Lung (tissue), 16 donors: ENCODE data around the gene IGFBP3. TPM values are rescaled to one million over a fixed set of nuclear protein-coding genes. Genes with fewer than 3 reads are reported as not detected.

ENCODE experiments used
- ATAC-seq: fragments of 200-7000 bp; cut with Tn5 transposase; one replicate; pipeline ENCODE4 v1.9.1; 2020; ENCODE audit warnings: moderate number of reproducible peaks; ENCODE audit not compliant: insufficient read depth, low FRiP score
- DNase-seq, 3 donors: peaks; one replicate each; pipeline ENCODE4 v3.0.0-alpha.2; 2013 to 2017
- H3K27ac ChIP-seq, 2 donors: one replicate each; pipeline ENCODE4 v1.5.1; 2013; ENCODE audit warnings: mild to moderate bottlenecking in 2 of 2, moderate library complexity in 2 of 2, control low read depth in 1 of 2, inconsistent platforms in 1 of 2, low read depth in 1 of 2, low read length in 1 of 2
- H3K27me3 ChIP-seq, 3 donors: one replicate each; pipeline ENCODE4 v1.5.1; 2013; ENCODE audit warnings: low read length in 2 of 3; ENCODE audit not compliant: control insufficient read depth in 3 of 3, insufficient read depth in 3 of 3
- H3K36me3 ChIP-seq, 4 donors: one replicate each; pipeline ENCODE4 v1.5.1; 2013; ENCODE audit warnings: low read length in 4 of 4, mild to moderate bottlenecking in 1 of 4, moderate library complexity in 1 of 4; ENCODE audit not compliant: control insufficient read depth in 4 of 4, insufficient read depth in 4 of 4
- H3K4me1 ChIP-seq, 5 donors: one replicate each; pipeline ENCODE4 v1.5.1; 2013; ENCODE audit warnings: low read length in 5 of 5, mild to moderate bottlenecking in 2 of 5, moderate library complexity in 1 of 5; ENCODE audit not compliant: control insufficient read depth in 5 of 5, insufficient read depth in 5 of 5
- H3K4me3 ChIP-seq: one replicate; pipeline ENCODE4 v1.5.1; 2013; ENCODE audit warnings: mild to moderate bottlenecking, control low read depth, moderate library complexity
- H3K9ac ChIP-seq, 2 donors: one replicate each; pipeline ENCODE4 v1.5.1; 2013; ENCODE audit warnings: low read length in 2 of 2, control low read depth in 1 of 2; ENCODE audit not compliant: insufficient read depth in 1 of 2
- H3K9me3 ChIP-seq, 4 donors: one replicate each; pipeline ENCODE4 v1.5.1; 2013; ENCODE audit warnings: low read length in 3 of 4, mild to moderate bottlenecking in 1 of 4, moderate library complexity in 1 of 4; ENCODE audit not compliant: control insufficient read depth in 4 of 4, insufficient read depth in 3 of 4
- CTCF ChIP-seq: IDR thresholded peaks from 2 replicates; pipeline ENCODE4 v1.5.1; 2012; ENCODE audit warnings: mild to moderate bottlenecking; ENCODE audit errors: control extremely low read depth, extremely low read depth
- WGBS, 2 donors: extraction: QIAGEN DNeasy Blood & Tissue Kit; methylation state at CpG; one replicate each; pipeline ENCODE4 v1.1.7; 2013; 5-methylcytosine and 5-hydroxymethylcytosine counted together
- long read RNA-seq, 5 donors: transcript quantifications; one replicate each; lab custom pipeline, GENCODE V29; 2026
- polyA plus RNA-seq, 2 donors: library from polyadenylated mRNA; stranded (reverse); fragments of 200-250 nt; gene quantifications; one replicate each; pipeline ENCODE4 v1.2.1, GENCODE V29; 2013
- total RNA-seq, 2 donors: library from RNA; depleted of rRNA in 1 of 2; stranded (reverse); fragments of >200 nt in 1 of 2; gene quantifications; one replicate each; pipeline ENCODE4 v1.2.1, GENCODE V29; 2014 to 2021
- donor health status: control.
- donor health status: control.
- donor health status: Bipolar disorder and iron deficiency.
- donor health status: healthy.
- donor health status: DM: yes; HTN: yes; CAD: no.

IGFBP3 gene
- total RNA-seq (10 to 100 TPM; 71.8 to 76.5 TPM), polyA plus RNA-seq (10 to 100 TPM; 29.2 to 45.0 TPM)
- long read RNA-seq, donor 1, transcript IGFBP3-201 (5 exons, 2,262 nt) = major isoform, 17 of 19 reads
- long read RNA-seq, donor 1, partial matches to known transcripts = 0 of 19 reads
- long read RNA-seq, donor 1, other reads (novel, unspliced or antisense) = 0 of 19 reads
- long read RNA-seq, donor 2, transcript IGFBP3-201 (5 exons, 2,262 nt) = major isoform, 6 of 10 reads
- long read RNA-seq, donor 2, partial matches to known transcripts = 0 of 10 reads
- long read RNA-seq, donor 2, other reads (novel, unspliced or antisense) = 0 of 10 reads
- long read RNA-seq, donor 3, transcript IGFBP3-201 (5 exons, 2,262 nt) = major isoform, 5 of 6 reads
- long read RNA-seq, donor 3, partial matches to known transcripts = 0 of 6 reads
- long read RNA-seq, donor 3, other reads (novel, unspliced or antisense) = 0 of 6 reads
- long read RNA-seq, donor 4, transcript IGFBP3-201 (5 exons, 2,262 nt) = major isoform, 10 of 15 reads
- long read RNA-seq, donor 4, partial matches to known transcripts = 0 of 15 reads
- long read RNA-seq, donor 4, other reads (novel, unspliced or antisense) = 0 of 15 reads
- long read RNA-seq, donor 5, transcript IGFBP3-201 (5 exons, 2,262 nt) = major isoform, 21 of 23 reads
- long read RNA-seq, donor 5, partial matches to known transcripts = 0 of 23 reads
- long read RNA-seq, donor 5, other reads (novel, unspliced or antisense) = 0 of 23 reads

GRCh38 chr7:45920502-45921380 lies at the start of gene IGFBP3:
Gene IGFBP3, minus strand, starts transcription at chr7:45921272. Its CDS starts 132 bp downstream, at chr7:45921140.
- Histone ChIP-seq H3K27ac (no peak within 1 kb of the TSS), H3K4me1 (peaks cover 2 to 54% (median 15%) of the 10 kb centered on the region in 5 donors), H3K9me3 (no peaks in the 10 kb centered on the region), H3K4me3 (peak within 1 kb of the TSS; percentile 16), H3K36me3 (no peaks in the 10 kb centered on the region), H3K9ac (no peak within 1 kb of the TSS), H3K27me3 (peaks cover 4 to 22% (median 9%) of the 10 kb centered on the region in 3 donors)
- ATAC-seq (peak; percentile 67), DNase-seq (peak; percentile 80 to 91 (median 81))
- WGBS, 2 donors = 1 to 2% methylated on average over 96 to 111 of the region's 111 CpGs
- TF ChIP-seq CTCF = no peak

GRCh38 chr7:45970454-45970853 lies 49.4 kb upstream of the IGFBP3 start:
- Histone ChIP-seq H3K4me3 (no peak overlapping the region), H3K4me1 (peaks cover 2 to 10% (median 4%) of the 10 kb centered on the region in 5 donors), H3K27ac (no peak overlapping the region), H3K36me3 (no peaks in the 10 kb centered on the region), H3K9ac (no peak overlapping the region), H3K27me3 (no peaks in the 10 kb centered on the region), H3K9me3 (peaks cover 0 to 2% (median 0%) of the 10 kb centered on the region in 4 donors)
- WGBS, 2 donors = 75 to 84% methylated on average over 2 of the region's 2 CpGs
- TF ChIP-seq CTCF = no peak
- no peak for ATAC-seq
- DNase-seq = no peak

GRCh38 chr7:45969940-45970339 lies 48.9 kb upstream of the IGFBP3 start:
- H3K4me1 ChIP-seq = peaks cover 2 to 10% (median 4%) of the 10 kb centered on the region in 5 donors
- peaks cover 0 to 1% (median 0%) of the 10 kb centered on the region in 4 donors for H3K9me3 ChIP-seq
- H3K4me3 ChIP-seq = no peak overlapping the region
- no peak for TF ChIP-seq CTCF
- no peak overlapping the region for H3K9ac ChIP-seq
- no peaks in the 10 kb centered on the region for H3K27me3 ChIP-seq
- 82 to 91% methylated on average over 5 of the region's 5 CpGs for WGBS, 2 donors
- H3K27ac ChIP-seq = no peak overlapping the region
- DNase-seq = peak in 1 of 3 donors; percentile 7
- H3K36me3 ChIP-seq = no peaks in the 10 kb centered on the region
- ATAC-seq = no peak
